Right cardiac atrium (tissue), 5 donors: ENCODE data around the gene AP2A1. TPM values are rescaled to one million over a fixed set of nuclear protein-coding genes. Genes with fewer than 3 reads are reported as not detected.

ENCODE experiments used
- ATAC-seq, 2 donors: fragments of 200-7000 bp; cut with Tn5 transposase; one replicate each; pipeline versions ENCODE4 v1.8.0 to v1.9.1; 2020; ENCODE audit warnings: moderate library complexity in 2 of 2, mild to moderate bottlenecking in 1 of 2
- DNase-seq, 3 donors: peaks; one replicate each; pipeline ENCODE4 v3.0.0-alpha.2; 2020
- H3K27ac ChIP-seq: one replicate; pipeline ENCODE4 v1.5.1; 2013; ENCODE audit warnings: mild to moderate bottlenecking, low read length, control low read depth, moderate library complexity
- H3K27me3 ChIP-seq: one replicate; pipeline ENCODE4 v1.6.1; 2013; ENCODE audit not compliant: control insufficient read depth, insufficient read depth
- H3K4me1 ChIP-seq: one replicate; pipeline ENCODE4 v1.6.1; 2013; ENCODE audit warnings: low read length; ENCODE audit not compliant: control insufficient read depth, insufficient read depth
- H3K4me3 ChIP-seq: one replicate; pipeline ENCODE4 v1.5.1; 2013; ENCODE audit warnings: low read length, control low read depth
- H3K9me3 ChIP-seq: one replicate; pipeline ENCODE4 v1.6.1; 2013; ENCODE audit warnings: low read length; ENCODE audit not compliant: control insufficient read depth
- WGBS: extraction: QIAGEN DNeasy Blood & Tissue Kit; methylation state at CpG from one replicate; pipeline ENCODE4 v1.1.7; 2013; 5-methylcytosine and 5-hydroxymethylcytosine counted together
- intact Hi-C, 4 donors: fragments of 100-400 bp; cut with DNase I; formaldehyde crosslinking; loops; one replicate each; pipeline versions ENCODE4 v1.11.0 to v1.14.0; 2022 to 2023
- polyA plus RNA-seq: library from polyadenylated mRNA; stranded (reverse); fragments of 200-250 nt; gene quantifications from one replicate; pipeline ENCODE4 v1.2.3, GENCODE V29; 2013
- total RNA-seq, 4 donors: library from RNA; stranded (reverse); fragmentation: NEBNext Ultra II Directional; extraction: Animal tissue kit (Norgen Biotek cat#: 25700); gene quantifications; one replicate each; pipeline ENCODE4 v1.2.1, GENCODE V29; 2021
- donor health status: healthy with polysubstance abuse.
- donor health status: DM: no; HTN: yes; CAD: no.
- donor health status: DM: no; HTN: no; CAD: no.
- donor health status: DM: no; HTN: yes; CAD: no; lungs with severe emphysema.
- donor health status: DM: yes; HTN: yes; CAD: no.

AP2A1 gene
- total and polyA plus RNA-seq, 5 donors, result 50.8 to 80.7 (median 72.9) TPM

- intact Hi-C loops, result no loop called here
- 95% methylated on average over 23 of the region's 23 CpGs for WGBS
- Histone ChIP-seq H3K27me3 (no peaks in the 10 kb centered on the region), H3K4me3 (no peak overlapping the region), H3K27ac (no peak overlapping the region), H3K9me3 (no peaks in the 10 kb centered on the region), H3K4me1 (no peaks in the 10 kb centered on the region)
- ATAC-seq (peak in 1 of 2 donors; percentile 7), DNase-seq (no peak)
Measured at GRCh38 chr19:49744946-49745381, 21.8 kb upstream of the AP2A1 start.

GRCh38 chr19:49746206-49746958 is 20.4 kb upstream of the AP2A1 start:
- 49% methylated on average over 52 of the region's 52 CpGs for WGBS
- DNase-seq (peak; percentile 69 to 88 (median 77)), ATAC-seq (peak; percentile 36 to 77)
- Histone ChIP-seq H3K9me3 (no peaks in the 10 kb centered on the region), H3K27ac (no peak overlapping the region), H3K4me1 (no peaks in the 10 kb centered on the region), H3K4me3 (no peak overlapping the region), H3K27me3 (no peaks in the 10 kb centered on the region)
- intact Hi-C loops, result no loop called here

- no peak overlapping the region for H3K4me3 ChIP-seq
- ATAC-seq (peak in 1 of 2 donors; percentile 27), DNase-seq (no peak)
- H3K27ac ChIP-seq, result no peak overlapping the region
- no peaks in the 10 kb centered on the region for H3K27me3 ChIP-seq
- intact Hi-C loops, result no loop called here
- H3K9me3 ChIP-seq, result no peaks in the 10 kb centered on the region
- no peaks in the 10 kb centered on the region for H3K4me1 ChIP-seq
- WGBS, result 72% methylated on average over 6 of the region's 6 CpGs
Measured at GRCh38 chr19:49749055-49749716, 17.6 kb upstream of the AP2A1 start.

GRCh38 chr19:49749771-49750170 is 17.0 kb upstream of the AP2A1 start:
- H3K4me1 ChIP-seq, result no peaks in the 10 kb centered on the region
- ATAC-seq, result no peak
- H3K27me3 ChIP-seq, result no peaks in the 10 kb centered on the region
- WGBS, result 63% methylated on average over 1 of the region's 1 CpG
- H3K4me3 ChIP-seq, result no peak overlapping the region
- DNase-seq, result no peak
- H3K27ac ChIP-seq, result no peak overlapping the region
- intact Hi-C loops, result no loop called here
- no peaks in the 10 kb centered on the region for H3K9me3 ChIP-seq

- no peak overlapping the region for H3K4me3 ChIP-seq
- DNase-seq, result no peak
- WGBS, result 88% methylated on average over 1 of the region's 1 CpG
- H3K27me3 ChIP-seq, result no peaks in the 10 kb centered on the region
- intact Hi-C loops, result no loop called here
- no peaks in the 10 kb centered on the region for H3K9me3 ChIP-seq
- no peaks in the 10 kb centered on the region for H3K4me1 ChIP-seq
- H3K27ac ChIP-seq, result no peak overlapping the region
- ATAC-seq, result no peak
Measured at GRCh38 chr19:49752701-49753100, 14.1 kb upstream of the AP2A1 start.

GRCh38 chr19:49755956-49756355 is 10.8 kb upstream of the AP2A1 start:
- 93% methylated on average over 3 of the region's 3 CpGs for WGBS
- Histone ChIP-seq H3K9me3 (no peaks in the 10 kb centered on the region), H3K4me3 (no peak overlapping the region), H3K27me3 (no peaks in the 10 kb centered on the region), H3K27ac (no peak overlapping the region), H3K4me1 (no peaks in the 10 kb centered on the region)
- intact Hi-C loops, result no loop called here
- ATAC-seq (no peak), DNase-seq (no peak)

GRCh38 chr19:49758292-49758691 is 8.5 kb upstream of the AP2A1 start:
- 31% methylated on average over 7 of the region's 7 CpGs for WGBS
- Histone ChIP-seq H3K27me3 (no peaks in the 10 kb centered on the region), H3K9me3 (no peaks in the 10 kb centered on the region), H3K27ac (no peak overlapping the region), H3K4me3 (no peak overlapping the region), H3K4me1 (peaks cover 2% of the 10 kb centered on the region)
- intact Hi-C loops, result no loop called here
- no peak for DNase-seq
- peak in 1 of 2 donors; percentile 7 for ATAC-seq

- no peaks in the 10 kb centered on the region for H3K9me3 ChIP-seq
- peaks cover 2% of the 10 kb centered on the region for H3K4me1 ChIP-seq
- peak overlapping the region; percentile 66 for H3K27ac ChIP-seq
- no peak overlapping the region for H3K4me3 ChIP-seq
- ATAC-seq (no peak), DNase-seq (no peak)
- H3K27me3 ChIP-seq, result no peaks in the 10 kb centered on the region
- intact Hi-C loops, result loop anchor here in 1 of 4 donors (10.0 kb wide), 1 partner anchor 76 kb away; the partner anchor contains the start of gene ADM5
- WGBS, result 58% methylated on average over 1 of the region's 1 CpG
Measured at GRCh38 chr19:49761249-49761624, 5.6 kb upstream of the AP2A1 start.

GRCh38 chr19:49761625-49762311 is 5.0 kb upstream of the AP2A1 start:
- WGBS, result 36% methylated on average over 16 of the region's 16 CpGs

GRCh38 chr19:49763230-49763629 is 3.6 kb upstream of the AP2A1 start, which contains the start of gene TSKS:
Gene TSKS (minus strand): TSS chr19:49763306. CDS start chr19:49763247, 59 bp downstream.
- peak within 1 kb of the TSS; percentile 55 for H3K27ac ChIP-seq
- no peaks in the 10 kb centered on the region for H3K27me3 ChIP-seq
- WGBS, result 75% methylated on average over 6 of the region's 6 CpGs
- no peak for ATAC-seq
- H3K9me3 ChIP-seq, result no peaks in the 10 kb centered on the region
- DNase-seq, result no peak
- intact Hi-C loops, result loop anchor here in 1 of 4 donors (10.0 kb wide), 1 partner anchor 78 kb away; the partner anchor contains the start of gene ADM5
- H3K4me1 ChIP-seq, result peaks cover 5% of the 10 kb centered on the region
- no peak within 1 kb of the TSS for H3K4me3 ChIP-seq

More at GRCh38 chr19:49761625-49762311, 5.0 kb upstream of the AP2A1 start:
- peaks cover 2% of the 10 kb centered on the region for H3K4me1 ChIP-seq
- ATAC-seq (no peak), DNase-seq (peak; percentile 64 to 78 (median 77))
- intact Hi-C loops, result loop anchor here in 1 of 4 donors (10.0 kb wide), 1 partner anchor 77 kb away; the partner anchor contains the start of gene ADM5
- no peak overlapping the region for H3K4me3 ChIP-seq
- no peaks in the 10 kb centered on the region for H3K9me3 ChIP-seq
- no peaks in the 10 kb centered on the region for H3K27me3 ChIP-seq
- peak overlapping the region; percentile 66 for H3K27ac ChIP-seq
